ENCODE measurements around the gene REELD1.

REELD1 gene

DNA sequence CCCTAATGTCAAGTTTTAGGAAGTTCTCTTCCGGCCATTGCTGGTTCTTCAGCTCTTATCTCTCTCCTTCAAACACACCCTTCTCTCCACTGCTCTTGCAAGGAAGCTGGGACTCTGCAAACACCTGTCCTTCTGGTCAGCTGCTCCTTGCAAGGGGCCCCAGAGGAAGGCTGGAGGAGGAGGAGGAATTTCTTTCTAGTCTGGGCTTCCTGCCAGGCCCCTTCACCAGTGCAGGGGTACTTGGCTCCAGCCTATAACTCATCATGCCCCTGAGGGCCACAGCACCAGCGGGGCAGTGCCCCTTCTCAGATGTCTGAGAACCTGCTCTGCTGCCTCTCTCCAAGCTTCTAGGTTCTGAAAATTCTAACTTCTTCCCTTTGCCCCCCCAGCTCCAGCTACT, 46.7 kb downstream of the REELD1 start:
- no peak for DNase-seq (ENCODE audit: low spot score in 2 of 2)
- in situ Hi-C loops (cut with MboI; ENCODE audit: low sequenced_read_pairs) = no loop called here
- H3K4me3 ChIP-seq = no peak overlapping the region
- H3K27me3 ChIP-seq (ENCODE audit: low read depth) = no peaks in the 10 kb centered on the region
- no peaks in the 10 kb centered on the region for H3K9me3 ChIP-seq
- no peaks in the 10 kb centered on the region for H3K4me1 ChIP-seq
- H3K36me3 ChIP-seq (replicated peaks) = no peaks in the 10 kb centered on the region

DNA sequence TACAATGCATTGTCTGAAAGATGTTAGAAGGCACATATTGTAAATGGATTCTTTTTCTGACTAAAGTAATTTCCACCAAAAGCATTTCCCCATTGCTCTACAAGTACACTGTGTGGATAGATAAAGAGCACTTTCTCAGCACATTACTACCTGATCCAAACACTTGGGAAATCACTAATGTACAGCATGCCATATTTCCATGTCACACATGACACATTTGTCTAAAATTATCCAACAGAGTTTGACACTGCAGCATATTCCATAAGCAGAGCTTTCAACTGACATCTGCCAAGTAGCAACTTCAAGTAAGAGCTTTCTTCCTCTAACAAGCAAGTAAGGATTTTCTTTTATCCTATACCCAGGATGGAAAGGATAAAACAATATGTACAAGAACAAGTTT, 49.5 kb downstream of the REELD1 start:
- in situ Hi-C loops (cut with MboI; ENCODE audit: low sequenced_read_pairs) = no loop called here
- DNase-seq (ENCODE audit: low spot score in 2 of 2) = no peak
- Histone ChIP-seq H3K4me1 (no peaks in the 10 kb centered on the region), H3K36me3 (replicated peaks) (no peaks in the 10 kb centered on the region), H3K9me3 (no peaks in the 10 kb centered on the region), H3K27me3 (ENCODE audit: low read depth) (no peaks in the 10 kb centered on the region), H3K4me3 (no peak overlapping the region)

DNA sequence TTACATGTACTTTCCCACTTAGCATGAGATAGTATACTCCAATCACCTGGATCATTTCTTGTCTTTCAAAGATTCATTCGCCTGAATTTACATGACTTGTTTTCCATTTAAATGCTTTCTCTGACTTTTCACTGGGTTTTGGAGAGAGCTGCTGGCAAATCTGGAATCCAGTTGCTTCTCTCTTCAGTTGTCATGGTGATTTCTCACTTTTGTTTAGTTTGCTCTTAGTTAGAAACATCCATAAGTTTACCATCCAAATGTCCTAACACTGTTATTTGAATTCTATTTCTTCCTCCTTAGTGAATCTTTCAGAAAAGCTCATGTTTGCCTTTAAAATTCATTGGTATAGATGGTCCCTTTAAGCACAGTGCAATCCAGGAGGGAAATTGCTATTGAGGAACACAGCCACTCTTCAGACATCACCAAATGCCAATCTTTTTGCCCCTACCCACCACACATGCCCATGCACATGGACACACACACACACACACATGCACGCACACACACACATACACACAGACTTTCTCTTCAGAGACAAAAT, 51.7 kb downstream of the REELD1 start:
- in situ Hi-C loops (cut with MboI; ENCODE audit: low sequenced_read_pairs) = no loop called here
- H3K27me3 ChIP-seq (ENCODE audit: low read depth) = no peaks in the 10 kb centered on the region
- no peak overlapping the region for H3K4me3 ChIP-seq
- H3K36me3 ChIP-seq (replicated peaks) = no peaks in the 10 kb centered on the region
- no peaks in the 10 kb centered on the region for H3K9me3 ChIP-seq
- DNase-seq (ENCODE audit: low spot score in 2 of 2) = no peak
- H3K4me1 ChIP-seq = 0 out of 2 replicates have a peak, but pooled peaks cover 3% of the 10 kb centered on the region

DNA sequence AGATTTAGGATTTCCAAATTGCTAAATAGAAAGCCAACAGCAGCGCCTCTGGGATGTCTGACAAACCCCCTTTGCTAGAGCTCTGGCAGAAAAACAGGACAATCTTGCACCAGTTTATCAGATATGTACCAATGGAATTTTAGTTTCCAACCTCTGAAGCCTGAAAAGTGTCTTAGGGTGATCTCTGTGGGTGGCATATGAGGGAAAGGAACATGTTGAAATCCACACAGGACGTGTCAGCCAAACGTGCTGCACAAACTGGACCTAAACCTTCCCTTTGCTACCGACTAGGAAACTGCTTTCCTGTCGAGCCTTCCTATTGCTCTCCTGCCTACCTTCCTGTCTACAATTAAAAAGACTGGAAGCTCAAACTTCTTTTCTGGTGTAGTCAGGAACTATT, 53.5 kb downstream of the REELD1 start:
- Histone ChIP-seq H3K4me1 (0 out of 2 replicates have a peak, but pooled peaks cover 3% of the 10 kb centered on the region), H3K36me3 (replicated peaks) (no peaks in the 10 kb centered on the region), H3K9me3 (no peaks in the 10 kb centered on the region), H3K27me3 (ENCODE audit: low read depth) (no peaks in the 10 kb centered on the region), H3K4me3 (no peak overlapping the region)
- in situ Hi-C loops (cut with MboI; ENCODE audit: low sequenced_read_pairs) = no loop called here
- no peak for DNase-seq (ENCODE audit: low spot score in 2 of 2)

DNA sequence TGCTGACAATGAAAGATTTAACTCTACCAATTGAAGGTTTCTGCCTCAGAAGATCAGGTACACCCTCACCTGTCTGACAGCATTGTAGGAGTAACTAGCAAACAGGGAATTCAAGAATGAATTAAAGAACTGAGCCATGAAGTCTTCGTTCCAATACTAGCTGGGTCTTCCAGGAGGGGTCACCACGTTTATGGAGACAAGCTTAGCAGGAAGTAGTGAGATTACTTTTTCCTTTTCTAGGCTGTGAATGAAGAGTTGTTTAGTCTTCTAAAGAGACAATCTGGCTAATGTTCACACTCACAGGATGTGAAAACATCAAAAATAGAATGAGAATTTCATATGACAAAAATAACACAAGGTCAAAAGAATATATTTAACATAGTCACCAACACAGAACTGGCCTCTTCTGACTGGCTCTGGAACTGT, 54.9 kb downstream of the REELD1 start:
- H3K4me3 ChIP-seq = no peak overlapping the region
- in situ Hi-C loops (cut with MboI; ENCODE audit: low sequenced_read_pairs) = no loop called here
- H3K9me3 ChIP-seq = no peaks in the 10 kb centered on the region
- no peaks in the 10 kb centered on the region for H3K36me3 ChIP-seq (replicated peaks)
- DNase-seq (ENCODE audit: low spot score in 2 of 2) = no peak
- H3K4me1 ChIP-seq = 0 out of 2 replicates have a peak, but pooled peaks cover 3% of the 10 kb centered on the region
- H3K27me3 ChIP-seq (ENCODE audit: low read depth) = no peaks in the 10 kb centered on the region

DNA sequence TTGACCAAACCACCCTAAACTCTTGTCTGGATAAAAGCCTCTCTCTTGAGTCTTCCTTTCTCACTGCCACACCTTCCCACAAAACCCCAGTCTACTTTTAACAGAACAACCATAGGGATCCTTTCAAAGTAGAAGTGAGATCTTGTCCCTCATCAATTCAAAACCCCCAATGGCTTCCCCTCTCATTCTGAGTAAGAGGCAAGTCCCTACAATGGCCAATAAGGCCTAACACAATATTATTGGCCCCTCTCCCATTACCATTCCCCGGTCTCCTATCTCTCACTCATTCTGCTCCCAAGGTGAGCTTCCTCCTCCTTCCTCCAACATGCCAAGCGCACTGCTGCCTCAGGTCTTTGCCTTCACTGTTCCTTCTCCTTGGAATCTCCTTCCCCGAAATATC, 57.1 kb downstream of the REELD1 start:
- Histone ChIP-seq H3K36me3 (replicated peaks) (no peaks in the 10 kb centered on the region), H3K4me1 (0 out of 2 replicates have a peak, but pooled peaks cover 3% of the 10 kb centered on the region), H3K9me3 (no peaks in the 10 kb centered on the region), H3K4me3 (no peak overlapping the region), H3K27me3 (ENCODE audit: low read depth) (no peaks in the 10 kb centered on the region; the same call in 1 of the 2 replicates)
- in situ Hi-C loops (cut with MboI; ENCODE audit: low sequenced_read_pairs) = no loop called here
- DNase-seq (ENCODE audit: low spot score in 2 of 2) = no peak

DNA sequence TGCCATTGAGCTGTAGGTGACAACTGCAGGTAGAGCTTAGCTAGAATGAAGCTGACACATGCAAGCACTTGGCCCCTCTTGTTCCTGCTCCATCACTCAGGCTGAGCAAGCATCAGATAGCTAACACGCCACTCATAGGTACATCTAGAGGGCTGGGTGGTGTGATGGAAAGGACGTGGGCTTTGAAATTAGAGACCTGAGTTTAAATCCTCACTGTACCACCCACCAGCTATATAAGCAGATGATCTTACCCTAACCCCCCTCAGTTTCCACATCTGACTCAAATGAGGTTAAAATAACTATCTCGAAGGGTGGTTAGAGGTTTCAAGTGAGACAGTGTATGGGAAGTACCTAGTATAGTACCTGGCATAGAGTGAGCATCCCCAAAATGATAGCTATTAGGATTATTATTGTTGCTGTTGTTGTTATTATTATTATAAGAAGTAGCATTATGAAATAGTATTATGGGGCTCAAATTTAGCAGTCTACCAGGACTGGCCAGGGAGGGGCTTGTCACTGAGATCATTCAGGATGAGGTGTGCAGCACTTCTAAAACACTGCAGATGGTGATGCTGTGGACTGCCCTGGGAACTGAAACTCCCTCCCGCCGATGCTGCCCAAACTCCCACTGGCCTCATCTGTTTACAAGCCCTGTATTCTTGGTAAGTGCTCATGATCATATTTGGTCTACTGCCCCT, 59.0 kb downstream of the REELD1 start:
- Histone ChIP-seq H3K27me3 (ENCODE audit: low read depth) (no peaks in the 10 kb centered on the region; the same call in 1 of the 2 replicates), H3K4me3 (no peak overlapping the region), H3K4me1 (peaks cover 7% of the 10 kb centered on the region), H3K36me3 (replicated peaks) (no peaks in the 10 kb centered on the region), H3K9me3 (no peaks in the 10 kb centered on the region)
- no peak for DNase-seq (ENCODE audit: low spot score in 2 of 2)
- in situ Hi-C loops (cut with MboI; ENCODE audit: low sequenced_read_pairs) = no loop called here

DNA sequence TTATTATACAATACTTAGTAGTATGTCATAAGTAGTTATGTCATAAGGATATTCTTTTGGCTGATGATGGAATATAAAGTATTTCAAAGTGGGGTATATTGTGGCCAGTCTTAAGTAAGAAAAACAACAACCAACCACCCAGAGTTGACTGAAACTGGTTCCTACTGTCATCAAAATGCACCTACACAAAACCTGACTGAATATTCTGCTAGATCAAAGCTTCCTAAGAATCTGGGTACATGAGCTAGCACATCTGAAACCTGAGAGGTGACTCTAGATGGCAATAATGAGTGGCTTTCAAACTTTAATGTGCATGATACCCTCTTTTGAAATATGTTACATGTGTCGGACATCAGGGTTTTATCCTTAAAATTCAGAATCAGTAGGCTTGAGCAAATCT, 60.4 kb downstream of the REELD1 start:
- Histone ChIP-seq H3K9me3 (no peaks in the 10 kb centered on the region), H3K4me1 (peaks cover 14% of the 10 kb centered on the region), H3K4me3 (no peak overlapping the region), H3K27me3 (ENCODE audit: low read depth) (peaks cover under 1% of the 10 kb centered on the region; the same call in 1 of the 2 replicates), H3K36me3 (replicated peaks) (no peaks in the 10 kb centered on the region)
- no peak for DNase-seq (ENCODE audit: low spot score in 2 of 2)
- in situ Hi-C loops (cut with MboI; ENCODE audit: low sequenced_read_pairs) = no loop called here

DNA sequence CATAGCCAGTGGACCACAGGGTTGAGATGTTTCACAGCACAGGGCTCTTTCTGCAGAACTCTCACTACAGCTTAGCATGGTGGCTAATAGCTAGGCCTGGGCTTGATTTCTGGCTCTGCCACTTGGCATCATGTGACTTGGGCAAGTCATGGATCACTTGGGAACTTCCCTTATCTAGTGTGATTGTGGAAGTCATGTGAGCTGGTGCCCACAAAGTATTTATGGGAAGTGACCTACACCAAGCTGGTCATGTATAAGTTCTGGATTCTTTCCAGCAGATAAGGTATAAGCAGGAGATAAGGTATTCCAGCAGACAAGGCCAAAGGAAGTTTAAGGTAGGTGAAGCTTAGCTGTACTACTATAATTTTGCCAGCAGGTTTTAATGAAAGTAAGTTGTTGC, 61.0 kb downstream of the REELD1 start:
- H3K9me3 ChIP-seq = no peaks in the 10 kb centered on the region
- in situ Hi-C loops (cut with MboI; ENCODE audit: low sequenced_read_pairs) = no loop called here
- DNase-seq (ENCODE audit: low spot score in 2 of 2) = no peak

DNA sequence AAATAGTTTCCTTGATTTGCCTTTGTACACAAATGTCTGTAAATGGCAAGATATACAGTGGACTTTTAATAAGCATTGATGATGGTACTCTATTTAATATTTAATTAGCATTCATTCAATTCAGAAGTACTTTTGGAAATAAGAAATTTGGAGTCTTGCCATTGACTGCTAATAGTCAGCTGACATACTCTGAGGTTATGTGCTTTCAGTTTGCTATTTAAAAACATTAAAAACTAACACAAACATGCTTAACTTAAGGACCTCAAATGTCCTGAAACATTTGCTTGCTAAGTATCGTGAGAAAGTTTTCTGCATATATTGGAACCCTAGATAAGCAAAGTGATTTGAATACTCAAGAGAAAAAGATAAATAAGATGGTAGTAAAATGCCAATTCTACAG, 64.6 kb downstream of the REELD1 start:
- H3K27me3 ChIP-seq (ENCODE audit: low read depth) = peaks cover 2% of the 10 kb centered on the region
- no peak overlapping the region for H3K4me3 ChIP-seq
- in situ Hi-C loops (cut with MboI; ENCODE audit: low sequenced_read_pairs) = no loop called here
- no peak for DNase-seq (ENCODE audit: low spot score in 2 of 2)
- H3K4me1 ChIP-seq = peaks cover 12% of the 10 kb centered on the region
- no peaks in the 10 kb centered on the region for H3K9me3 ChIP-seq
- no peaks in the 10 kb centered on the region for H3K36me3 ChIP-seq (replicated peaks)

More for the DNA sequence above, 61.0 kb downstream of the REELD1 start:
- Histone ChIP-seq H3K27me3 (ENCODE audit: low read depth) (peaks cover 2% of the 10 kb centered on the region), H3K36me3 (replicated peaks) (no peaks in the 10 kb centered on the region), H3K4me1 (peaks cover 12% of the 10 kb centered on the region), H3K4me3 (no peak overlapping the region)

All from HAP-1 (cell line).